GM12878 (cell line): ENCODE data around the gene EFNA4. TPM values are rescaled to one million over a fixed set of nuclear protein-coding genes. Genes with fewer than 3 reads are reported as not detected.

ENCODE experiments used
- ATAC-seq: fragments of 200-7000 bp; cut with Tn5 transposase; 3 replicates; pipeline ENCODE4 v1.9.1; 2020; ENCODE audit warnings: mild to moderate bottlenecking, moderate library complexity
- BruUV-seq: library from RNA; stranded (reverse); fragments of 400-500 nt; replicated peaks from 2 replicates; lab custom pipeline; 2021; lab: Mats Ljungman, UMichigan
- CTCF ChIA-PET: fragments of 300-600 bp; sonication (Branson Sonifier 250); formaldehyde crosslinking; extraction: SDS; loops from one replicate; lab custom pipeline; 2021; ENCODE audit warnings: inconsistent platforms; lab: Yijun Ruan, JAX
- POLR2A ChIA-PET: fragments of 350-600 bp; formaldehyde crosslinking; extraction: SDS; loops from one replicate; lab custom pipeline; 2021; ENCODE audit warnings: inconsistent platforms; lab: Charles Lee
- RAD21 ChIA-PET: fragments of 300-600 bp; sonication (Branson Sonifier 250); formaldehyde crosslinking; loops from one replicate; lab custom pipeline; 2023; ENCODE audit warnings: antibody characterized with exemption; ENCODE audit not compliant: unreplicated experiment; lab: Charles Lee
- SMC1A ChIA-PET: fragments of 300-600 bp; sonication (Branson Sonifier 250); formaldehyde crosslinking; loops from one replicate; lab custom pipeline; 2023; ENCODE audit not compliant: unreplicated experiment, uncharacterized antibody; lab: Charles Lee
- DNase-seq: peaks from one replicate; pipeline ENCODE4 v3.0.0-alpha.2; 2011; ENCODE audit warnings: low read depth, low spot score
- FAIRE-seq: peaks from 3 replicates; lab custom pipeline; 2011; peaks lifted over from hg19 to GRCh38; lab: Jason Lieb, UNC
- H2AFZ ChIP-seq: 2 replicates; pipeline ENCODE4 v1.6.0; 2011; ENCODE audit warnings: low read depth, low read length, control low read depth; ENCODE audit not compliant: control insufficient read depth
- H3K27ac ChIP-seq: 2 replicates; pipeline ENCODE4 v1.5.1; 2011; ENCODE audit warnings: control low read depth; ENCODE audit not compliant: control insufficient read depth, insufficient read depth
- H3K27me3 ChIP-seq, 2 experiments: replicated peaks in 1 of 2; 2 replicates each; pipeline versions ENCODE4 v1.6.0 to v1.6.1; 2011; ENCODE audit warnings: low read length in 1 of 2; ENCODE audit not compliant: control insufficient read depth in 2 of 2, insufficient read depth in 2 of 2
- H3K36me3 ChIP-seq, 2 experiments: 2 replicates each; pipeline ENCODE4 v1.5.1; 2011; ENCODE audit warnings: low read length in 1 of 2; ENCODE audit not compliant: control insufficient read depth in 2 of 2, insufficient read depth in 2 of 2
- H3K4me1 ChIP-seq: 2 replicates; pipeline ENCODE4 v1.6.1; 2011; ENCODE audit warnings: mild to moderate bottlenecking, low read length, moderate library complexity, mixed read lengths; ENCODE audit not compliant: control insufficient read depth, insufficient read depth
- H3K4me2 ChIP-seq: 2 replicates; pipeline ENCODE4 v1.6.0; 2011; ENCODE audit warnings: control low read depth; ENCODE audit not compliant: control insufficient read depth, insufficient read depth
- H3K4me3 ChIP-seq: fragments of 200-600 bp; sonication (generic); 2 replicates; pipeline ENCODE4 v1.5.1; 2016
- H3K79me2 ChIP-seq: 2 replicates; pipeline ENCODE4 v1.6.0; 2011; ENCODE audit warnings: low read length; ENCODE audit not compliant: control insufficient read depth, insufficient read depth
- H3K9ac ChIP-seq: 2 replicates; pipeline ENCODE4 v1.8.0; 2011; ENCODE audit warnings: low read length, control low read depth, mixed read lengths; ENCODE audit not compliant: control insufficient read depth, insufficient read depth
- H3K9me3 ChIP-seq: replicated peaks from 3 replicates; pipeline ENCODE4 v1.5.1; 2011; ENCODE audit warnings: mild to moderate bottlenecking, low read length; ENCODE audit not compliant: control insufficient read depth, insufficient read depth
- H4K20me1 ChIP-seq: 2 replicates; pipeline ENCODE4 v1.6.0; 2011; ENCODE audit not compliant: control insufficient read depth, insufficient read depth
- ASH2L ChIP-seq: fragments of 300-600, 200-600 bp; sonication (generic); IDR thresholded peaks from 2 replicates; pipeline ENCODE4 v1.6.1; 2017; ENCODE audit warnings: low read depth, mild to moderate bottlenecking, borderline replicate concordance
- CEBPZ ChIP-seq: fragments of 150-350 bp; IDR thresholded peaks from 2 replicates; pipeline ENCODE4 v1.6.1; 2016; ENCODE audit warnings: low read depth, low read length
- CHD1 ChIP-seq: IDR thresholded peaks from 2 replicates; pipeline ENCODE4 v1.6.1; 2012; ENCODE audit warnings: low read depth, low read length, improper control_type of control experiment
- EED ChIP-seq: sonication (generic); IDR thresholded peaks from 2 replicates; pipeline ENCODE4 v1.6.1; 2016; ENCODE audit warnings: antibody characterized with exemption, low read depth
- EGR1 ChIP-seq, 2 experiments: IDR thresholded peaks; 1 replicate in 1 of 2; 2 replicates in 1 of 2; pipeline ENCODE4 v1.6.1; 2011 to 2012; ENCODE audit warnings: low read depth in 2 of 2, low read length in 2 of 2, borderline replicate concordance in 1 of 2, mild to moderate bottlenecking in 1 of 2, moderate library complexity in 1 of 2
- FOXK2 ChIP-seq: fragments of 450-650 bp; IDR thresholded peaks from 2 replicates; pipeline ENCODE4 v1.6.1; 2017; ENCODE audit warnings: mild to moderate bottlenecking, moderate library complexity
- GATAD2B ChIP-seq: fragments of 450-650 bp; conservative IDR thresholded peaks from 2 replicates; pipeline ENCODE4 v1.6.1; 2017; ENCODE audit warnings: low read depth, mild to moderate bottlenecking, moderate library complexity
- IKZF1 ChIP-seq: fragments of 450-650 bp; conservative IDR thresholded peaks from 2 replicates; pipeline ENCODE4 v1.6.1; 2017; ENCODE audit warnings: antibody characterized with exemption, mild to moderate bottlenecking
- NFYA ChIP-seq: IDR thresholded peaks from 2 replicates; pipeline ENCODE4 v1.6.1; 2011; ENCODE audit warnings: low read depth, mild to moderate bottlenecking, low read length, improper control_type of control experiment, borderline replicate concordance
- POLR2AphosphoS5 ChIP-seq: IDR thresholded peaks from 2 replicates; pipeline ENCODE4 v1.6.1; 2011; ENCODE audit warnings: mild to moderate bottlenecking, low read length, inconsistent platforms
- RAD51 ChIP-seq: fragments of 450-650 bp; IDR thresholded peaks from 2 replicates; pipeline ENCODE4 v1.6.1; 2016; ENCODE audit warnings: moderate library complexity, mild to moderate bottlenecking, inconsistent platforms
- RELB ChIP-seq: fragments of 450-650 bp; IDR thresholded peaks from 2 replicates; pipeline ENCODE4 v1.6.1; 2017; ENCODE audit warnings: low read depth, mild to moderate bottlenecking, moderate library complexity
- STAT1 ChIP-seq: fragments of 450-650 bp; conservative IDR thresholded peaks from 2 replicates; pipeline ENCODE4 v1.6.1; 2014; ENCODE audit warnings: antibody characterized with exemption, mild to moderate bottlenecking
- USF1 ChIP-seq: IDR thresholded peaks from 2 replicates; pipeline ENCODE4 v1.6.1; 2011; ENCODE audit warnings: borderline replicate concordance, low read depth, mild to moderate bottlenecking, moderate library complexity, mixed read lengths, low read length; ENCODE audit not compliant: insufficient read depth; ENCODE audit errors: extremely low read length
- WGBS: methylation state at CpG from one replicate; pipeline ENCODE4 v1.1.6; 2016; ENCODE audit warnings: low lambda C conversion rate; ENCODE audit not compliant: insufficient replicate concordance, insufficient coverage; ENCODE audit errors: missing lambda C conversion rate; 5-methylcytosine and 5-hydroxymethylcytosine counted together
- in situ Hi-C: fragments of 300-500 bp; cut with MboI; formaldehyde crosslinking; loops from 9 replicates; pipeline ENCODE4 v1.14.3; 2018; ENCODE audit warnings: mixed read lengths
- intact Hi-C: fragments of 100-400 bp; cut with micrococcal nuclease; formaldehyde crosslinking; loops from one replicate; pipeline ENCODE4 v1.14.2; 2022; ENCODE audit not compliant: unreplicated experiment
- polyA plus RNA-seq, 11 experiments: library from polyadenylated mRNA; depleted of rRNA in 4 of 11; unstranded in 6 of 11; stranded (reverse) in 5 of 11; fragments of >200 nt; fragmentation: Nextera tagmentation in 4 of 11; fragmentation: Illumina TruSeq in 1 of 11; extraction: Ambion mirVana in 4 of 11; extraction: Trizol in 1 of 11; gene quantifications; 1 replicate in 1 of 11; 2 replicates in 10 of 11; pipeline versions ENCODE4 v1.2.1 to v1.2.3, GENCODE V29; 2011 to 2016; ENCODE audit warnings: inconsistent platforms in 2 of 11, missing spikeins in 2 of 11, low read depth in 1 of 11
- total RNA-seq, 4 experiments: library from RNA; depleted of rRNA in 3 of 4; stranded (reverse); fragments of >200 nt in 3 of 4; fragmentation: Illumina TruSeq in 1 of 4; extraction: Trizol in 1 of 4; gene quantifications; 2 replicates each; pipeline versions ENCODE4 v1.2.1 to v1.2.3, GENCODE V29; 2013 to 2021

The EFNA4 gene
- total and polyA plus RNA-seq, 10 of the 15 experiments (the other 5 are each of a cell fraction or from before 2014, with no cell fraction given) = 0.52 to 14.1 (median 4.8) TPM

- TF ChIP-seq CEBPZ (no peak), STAT1 (no peak), RAD51 (no peak), USF1 (no peak)
These were observed 14.4 kb downstream of the EFNA4 start (continued) for GRCh38 chr1:155077758-155078445.

- POLR2A ChIA-PET = interaction anchor here (1.5 kb wide), 1 partner anchor 14 kb away, joined by 4 read pairs; no protein-coding TSS in a partner anchor
- CTCF ChIA-PET = interaction anchor here (1.1 to 4.4 kb wide), 4 partner anchors 10 to 34 kb away, joined by 4 to 27 read pairs (median 6); partner anchors contain the start of genes ADAM15 and EFNA4
- intact Hi-C loops (no loop called here), in situ Hi-C loops (no loop called here)
- no peak within 1 kb of the TSS for H3K27ac ChIP-seq
- H2AFZ ChIP-seq = no peak within 1 kb of the TSS; the same call in 1 of the 2 replicates
- H3K79me2 ChIP-seq = no peaks in the 10 kb centered on the region
- peak; percentile 57 for FAIRE-seq
- no peak within 1 kb of the TSS for H3K9ac ChIP-seq
- H3K4me3 ChIP-seq = peak within 1 kb of the TSS; percentile 59; the same call in 1 of the 2 replicates
- peak within 1 kb of the TSS; percentile 79 for H3K4me2 ChIP-seq
- WGBS = 2% methylated on average over 16 of the region's 59 CpGs
- H3K27me3 ChIP-seq = peaks cover 21 to 25% of the 10 kb centered on the region in 2 experiments
- peak; percentile 70 for ATAC-seq
- BruUV-seq = no TSS peak
- no peaks in the 10 kb centered on the region for H4K20me1 ChIP-seq
- no peak for DNase-seq
- H3K9me3 ChIP-seq = no peaks in the 10 kb centered on the region
- peaks cover 27% of the 10 kb centered on the region for H3K4me1 ChIP-seq
- SMC1A ChIA-PET = interaction anchor here (1.7 kb wide), 1 partner anchor 14 kb away, joined by 5 read pairs; no protein-coding TSS in a partner anchor
- RAD21 ChIA-PET = interaction anchor here (1.0 to 1.6 kb wide), 4 partner anchors 15 to 532 kb away, joined by 3 to 7 read pairs (median 3); partner anchors contain the start of genes EFNA4 and KRTCAP2
- H3K36me3 ChIP-seq = no peaks in the 10 kb centered on the region
- TF ChIP-seq FOXK2 (no peak), EGR1 (IDR thresholded peaks at IDR 0.05; ENCODE audit: borderline replicate concordance in 1 of 2, low read depth in 2 of 2, low read length in 2 of 2) (peak in 1 of 2 experiments; percentile 91; a peak in 2 of 3 replicates), ASH2L (no peak), IKZF1 (peak; percentile 63), GATAD2B (0 out of 2 replicates have a peak, but pooled peaks have one; percentile 35), POLR2AphosphoS5 (no peak), CHD1 (no peak), EED (no peak), NFYA (no peak), RELB (no peak)
These were observed 15.1 kb downstream of the EFNA4 start, which contains the start of gene EFNA3 for GRCh38 chr1:155078469-155079209. TSS of gene EFNA3 (plus strand) at chr1:155078837. CDS start at chr1:155078942, 105 bp downstream.
